Activated naive CD4-positive, alpha-beta T cell treated with anti-CD3 and anti-CD28 coated beads, Interleukin-2, amount 50 U/mL, for 72 hours (primary cell): Measurements from ENCODE around the gene CACNA2D1. TPM values are rescaled to one million over a fixed set of nuclear protein-coding genes. Genes with fewer than 3 reads are reported as not detected.

Experiments used
- ATAC-seq, 2 donors: fragments of 150-1000 bp; cut with Tn5 transposase; 2 replicates each; pipeline ENCODE4 v1.10.0; 2021; ENCODE audit warnings: mild to moderate bottlenecking in 2 of 2, moderate library complexity in 2 of 2
- DNase-seq, 2 donors: peaks; one replicate each; pipeline ENCODE4 v3.0.0; 2021 to 2022; ENCODE audit warnings: low spot score in 2 of 2
- H3K27ac Mint-ChIP-seq, 2 donors: one replicate each; pipeline ENCODE4 v1.8.0; 2022; ENCODE audit warnings: mild to moderate bottlenecking in 2 of 2, mixed read lengths in 2 of 2
- H3K36me3 Mint-ChIP-seq, 2 donors: one replicate each; pipeline ENCODE4 v1.8.0; 2022; ENCODE audit warnings: mixed read lengths in 2 of 2
- H3K9me3 Mint-ChIP-seq, 2 donors: one replicate each; pipeline ENCODE4 v1.8.0; 2022; ENCODE audit warnings: mixed read lengths in 2 of 2
- total RNA-seq, 2 donors: library from RNA; stranded (reverse); gene quantifications; one replicate each; pipeline ENCODE4 v1.2.3, GENCODE V29; 2022

The CACNA2D1 gene
- total RNA-seq, 2 donors from 2014 or later, result not detected

- H3K27ac Mint-ChIP-seq, result no peak overlapping the region
- ATAC-seq (no peak), DNase-seq (no peak)
Observed at GRCh38 chr7:82202965-82203364, 240.6 kb downstream of the CACNA2D1 start.

GRCh38 chr7:82202107-82202506 is 241.5 kb downstream of the CACNA2D1 start:
- no peaks in the 10 kb centered on the region for H3K36me3 Mint-ChIP-seq
- peaks cover 0 to 10% of the 10 kb centered on the region in 2 donors for H3K9me3 Mint-ChIP-seq
- no peak for ATAC-seq
- no peak for DNase-seq
- H3K27ac Mint-ChIP-seq, result no peak overlapping the region

More at GRCh38 chr7:82202965-82203364, 240.6 kb downstream of the CACNA2D1 start:
- H3K36me3 Mint-ChIP-seq, result no peaks in the 10 kb centered on the region
- H3K9me3 Mint-ChIP-seq, result peaks cover 0 to 10% of the 10 kb centered on the region in 2 donors

GRCh38 chr7:82200601-82201000 is 243.0 kb downstream of the CACNA2D1 start:
- H3K9me3 Mint-ChIP-seq, result peaks cover 3 to 15% of the 10 kb centered on the region in 2 donors
- no peak overlapping the region for H3K27ac Mint-ChIP-seq
- DNase-seq, result no peak

GRCh38 chr7:82194016-82194643 is 249.4 kb downstream of the CACNA2D1 start:
- Mint-ChIP-seq H3K27ac (no peak overlapping the region), H3K9me3 (peaks cover 3 to 5% of the 10 kb centered on the region in 2 donors), H3K36me3 (no peaks in the 10 kb centered on the region)
- DNase-seq (no peak), ATAC-seq (no peak)

More at GRCh38 chr7:82200601-82201000, 243.0 kb downstream of the CACNA2D1 start:
- H3K36me3 Mint-ChIP-seq, result no peaks in the 10 kb centered on the region
- no peak for ATAC-seq

- DNase-seq (no peak), ATAC-seq (no peak)
- Mint-ChIP-seq H3K36me3 (no peaks in the 10 kb centered on the region), H3K9me3 (no peaks in the 10 kb centered on the region), H3K27ac (no peak overlapping the region)
Observed at GRCh38 chr7:82188636-82189035, 254.9 kb downstream of the CACNA2D1 start.

- DNase-seq (no peak), ATAC-seq (no peak)
- Mint-ChIP-seq H3K36me3 (no peaks in the 10 kb centered on the region), H3K9me3 (no peaks in the 10 kb centered on the region), H3K27ac (no peak overlapping the region)
Observed at GRCh38 chr7:82185443-82185842, 258.1 kb downstream of the CACNA2D1 start.

- Mint-ChIP-seq H3K27ac (no peak overlapping the region), H3K36me3 (no peaks in the 10 kb centered on the region), H3K9me3 (no peaks in the 10 kb centered on the region)
- ATAC-seq, result no peak
- no peak for DNase-seq
Observed at GRCh38 chr7:82183634-82184033, 259.9 kb downstream of the CACNA2D1 start.

GRCh38 chr7:82179311-82179710 is 264.3 kb downstream of the CACNA2D1 start:
- ATAC-seq (no peak), DNase-seq (no peak)
- Mint-ChIP-seq H3K9me3 (peaks cover 0 to 3% of the 10 kb centered on the region in 2 donors), H3K27ac (no peak overlapping the region), H3K36me3 (no peaks in the 10 kb centered on the region)

- peaks cover 0 to 3% of the 10 kb centered on the region in 2 donors for H3K9me3 Mint-ChIP-seq
- H3K36me3 Mint-ChIP-seq, result no peaks in the 10 kb centered on the region
- ATAC-seq (no peak), DNase-seq (no peak)
- H3K27ac Mint-ChIP-seq, result no peak overlapping the region
Observed at GRCh38 chr7:82175319-82175718, 268.3 kb downstream of the CACNA2D1 start.

- Mint-ChIP-seq H3K36me3 (no peaks in the 10 kb centered on the region), H3K27ac (no peak overlapping the region), H3K9me3 (peaks cover 0 to 3% of the 10 kb centered on the region in 2 donors)
- no peak for DNase-seq
- no peak for ATAC-seq
Observed at GRCh38 chr7:82173400-82174021, 270.1 kb downstream of the CACNA2D1 start.

GRCh38 chr7:82172881-82173280 is 270.7 kb downstream of the CACNA2D1 start:
- Mint-ChIP-seq H3K27ac (no peak overlapping the region), H3K36me3 (no peaks in the 10 kb centered on the region), H3K9me3 (no peaks in the 10 kb centered on the region)
- ATAC-seq, result no peak
- DNase-seq, result no peak

- H3K36me3 Mint-ChIP-seq, result no peaks in the 10 kb centered on the region
- DNase-seq (no peak), ATAC-seq (no peak)
- H3K9me3 Mint-ChIP-seq, result no peaks in the 10 kb centered on the region
- H3K27ac Mint-ChIP-seq, result no peak overlapping the region
Observed at GRCh38 chr7:82172017-82172416, 271.6 kb downstream of the CACNA2D1 start.

GRCh38 chr7:82167558-82168314 is 275.8 kb downstream of the CACNA2D1 start:
- DNase-seq (no peak), ATAC-seq (no peak)
- Mint-ChIP-seq H3K9me3 (no peaks in the 10 kb centered on the region), H3K36me3 (no peaks in the 10 kb centered on the region), H3K27ac (no peak overlapping the region)

- ATAC-seq, result no peak
- Mint-ChIP-seq H3K36me3 (no peaks in the 10 kb centered on the region), H3K9me3 (no peaks in the 10 kb centered on the region), H3K27ac (no peak overlapping the region)
- no peak for DNase-seq
Observed at GRCh38 chr7:82166260-82167015, 277.1 kb downstream of the CACNA2D1 start.

- Mint-ChIP-seq H3K36me3 (no peaks in the 10 kb centered on the region), H3K9me3 (no peaks in the 10 kb centered on the region), H3K27ac (no peak overlapping the region)
- ATAC-seq (no peak), DNase-seq (no peak)
Observed at GRCh38 chr7:82164813-82165212, 278.8 kb downstream of the CACNA2D1 start.

- no peak for DNase-seq
- H3K36me3 Mint-ChIP-seq, result no peaks in the 10 kb centered on the region
- ATAC-seq, result no peak
- H3K27ac Mint-ChIP-seq, result no peak overlapping the region
- H3K9me3 Mint-ChIP-seq, result no peaks in the 10 kb centered on the region
Observed at GRCh38 chr7:82164410-82164809, 279.2 kb downstream of the CACNA2D1 start.

GRCh38 chr7:82163586-82163985 is 280.0 kb downstream of the CACNA2D1 start:
- ATAC-seq (no peak), DNase-seq (no peak)
- no peaks in the 10 kb centered on the region for H3K9me3 Mint-ChIP-seq
- no peak overlapping the region for H3K27ac Mint-ChIP-seq
- no peaks in the 10 kb centered on the region for H3K36me3 Mint-ChIP-seq
